HL-60/S4 treated with retinoic acid at 250 ng/mL for 4 days and 3 days (cell line): Measurements from ENCODE around the gene LANCL1.

Experiments
- in situ Hi-C: fragments of 300-500 bp; cut with MboI; formaldehyde crosslinking; loops from 2 replicates; pipeline ENCODE4 v1.7.0; 2022; ENCODE audit warnings: low sequenced_read_pairs

LANCL1 gene

GRCh38 chr2:210412660-210413059 is 63.9 kb downstream of the LANCL1 start:
- in situ Hi-C loops, result no loop called here

GRCh38 chr2:210410542-210410941 is 66.0 kb downstream of the LANCL1 start:
- in situ Hi-C loops, result no loop called here

- in situ Hi-C loops, result no loop called here
These were observed 77.0 kb downstream of the LANCL1 start for GRCh38 chr2:210399440-210400041.

- in situ Hi-C loops, result no loop called here
These were observed 84.1 kb downstream of the LANCL1 start for GRCh38 chr2:210392469-210392881.

- in situ Hi-C loops, result no loop called here
These were observed 86.7 kb downstream of the LANCL1 start for GRCh38 chr2:210389856-210390255.

GRCh38 chr2:210388148-210388547 is 88.4 kb downstream of the LANCL1 start:
- in situ Hi-C loops, result no loop called here

- in situ Hi-C loops, result no loop called here
These were observed 89.5 kb downstream of the LANCL1 start for GRCh38 chr2:210387074-210387473.
